CD14-positive monocyte (primary cell): ENCODE data around the gene NLRX1. TPM values are rescaled to one million over a fixed set of nuclear protein-coding genes. Genes with fewer than 3 reads are reported as not detected.
"Not testable (repeated sequence)": the region's sequence is repeated elsewhere in the genome, so short reads cannot be mapped to it uniquely, and the experiment has no call there.

ENCODE experiments used
- DNase-seq, 3 donors: peaks; one replicate each; pipeline ENCODE4 v3.0.0-alpha.2; 2011 to 2022
- H2AFZ ChIP-seq: 2 replicates; pipeline ENCODE4 v1.6.0; 2012; ENCODE audit warnings: mild to moderate bottlenecking, low read depth, low read length, inconsistent platforms; ENCODE audit not compliant: insufficient read depth, poor library complexity, severe bottlenecking
- H3K27ac ChIP-seq, 2 donors: 1 replicate in 1 of 2; 2 replicates in 1 of 2; pipeline ENCODE4 v1.5.1; 2012 to 2013; ENCODE audit warnings: low read length in 2 of 2, control low read depth in 1 of 2, inconsistent platforms in 1 of 2, low read depth in 1 of 2, mild to moderate bottlenecking in 1 of 2
- H3K27me3 ChIP-seq, 2 donors: one replicate each; pipeline versions ENCODE4 v1.6.0 to v1.6.1; 2011 to 2013; ENCODE audit warnings: low read length in 2 of 2; ENCODE audit not compliant: control insufficient read depth in 2 of 2, insufficient read depth in 2 of 2
- H3K36me3 ChIP-seq, 2 donors: replicated peaks in 1 of 2; 1 replicate in 1 of 2; 2 replicates in 1 of 2; pipeline versions ENCODE4 v1.5.1 to v1.6.1; 2012 to 2013; ENCODE audit warnings: low read length in 2 of 2, control low read depth in 1 of 2, inconsistent platforms in 1 of 2, mild to moderate bottlenecking in 1 of 2; ENCODE audit not compliant: insufficient read depth in 2 of 2, control insufficient read depth in 1 of 2
- H3K4me1 ChIP-seq, 2 donors: 1 replicate in 1 of 2; 2 replicates in 1 of 2; pipeline versions ENCODE4 v1.5.1 to v1.6.1; 2012 to 2013; ENCODE audit warnings: low read length in 2 of 2, control low read depth in 1 of 2, inconsistent platforms in 1 of 2, mild to moderate bottlenecking in 1 of 2, moderate library complexity in 1 of 2; ENCODE audit not compliant: insufficient read depth in 2 of 2, control insufficient read depth in 1 of 2
- H3K4me2 ChIP-seq: replicated peaks from 2 replicates; pipeline ENCODE3; 2012; ENCODE audit warnings: low read length, moderate library complexity, mild to moderate bottlenecking; ENCODE audit not compliant: poor library complexity, severe bottlenecking; ENCODE audit errors: extremely low read depth
- H3K4me3 ChIP-seq, 3 experiments: fragments of 200-600 bp in 1 of 3; sonication (generic) in 1 of 3; replicated peaks in 1 of 3; 1 replicate in 2 of 3; 2 replicates in 1 of 3; pipeline ENCODE4 v1.5.1; 2011 to 2013; ENCODE audit warnings: low read length in 3 of 3, mild to moderate bottlenecking in 3 of 3, control low read depth in 2 of 3, low read depth in 2 of 3, inconsistent platforms in 1 of 3, moderate library complexity in 1 of 3
- H3K79me2 ChIP-seq: 2 replicates; pipeline ENCODE4 v1.6.0; 2012; ENCODE audit warnings: mild to moderate bottlenecking, control low read depth, inconsistent platforms, low read length, moderate library complexity; ENCODE audit not compliant: insufficient read depth
- H3K9ac ChIP-seq: 2 replicates; pipeline ENCODE4 v1.6.0; 2017; ENCODE audit warnings: low read length, mild to moderate bottlenecking; ENCODE audit not compliant: insufficient read depth, poor library complexity, severe bottlenecking
- H3K9me3 ChIP-seq, 2 donors: replicated peaks in 1 of 2; 1 replicate in 1 of 2; 2 replicates in 1 of 2; pipeline versions ENCODE4 v1.5.1 to v1.6.1; 2012 to 2013; ENCODE audit warnings: low read length in 2 of 2, control low read depth in 1 of 2; ENCODE audit not compliant: control insufficient read depth in 1 of 2, insufficient read depth in 1 of 2
- H4K20me1 ChIP-seq: 2 replicates; pipeline ENCODE4 v1.6.0; 2012; ENCODE audit warnings: mild to moderate bottlenecking, low read length, control low read depth, moderate library complexity; ENCODE audit not compliant: insufficient read depth
- H3K27ac Mint-ChIP-seq, 7 donors: one replicate each; pipeline ENCODE4 v1.8.0; 2020; ENCODE audit warnings: mild to moderate bottlenecking in 7 of 7, mixed read lengths in 7 of 7, moderate library complexity in 6 of 7, inconsistent platforms in 2 of 7
- H3K27me3 Mint-ChIP-seq, 3 donors: one replicate each; pipeline ENCODE4 v1.8.0; 2021 to 2022; ENCODE audit warnings: low read depth in 3 of 3, mild to moderate bottlenecking in 3 of 3, mixed read lengths in 3 of 3, moderate library complexity in 3 of 3, inconsistent platforms in 1 of 3
- H3K36me3 Mint-ChIP-seq, 2 donors: one replicate each; pipeline ENCODE4 v1.8.0; 2020; ENCODE audit warnings: mixed read lengths in 2 of 2, inconsistent platforms in 1 of 2, mild to moderate bottlenecking in 1 of 2
- H3K4me1 Mint-ChIP-seq: one replicate; pipeline ENCODE4 v1.8.0; 2020; ENCODE audit warnings: mild to moderate bottlenecking, mixed read lengths
- H3K4me3 Mint-ChIP-seq, 2 donors: one replicate each; pipeline ENCODE4 v1.8.0; 2020; ENCODE audit warnings: mild to moderate bottlenecking in 2 of 2, mixed read lengths in 2 of 2, moderate library complexity in 1 of 2
- H3K9me3 Mint-ChIP-seq, 7 donors: one replicate each; pipeline ENCODE4 v1.8.0; 2020 to 2022; ENCODE audit warnings: mixed read lengths in 7 of 7, mild to moderate bottlenecking in 6 of 7, moderate library complexity in 6 of 7, inconsistent platforms in 2 of 7
- WGBS: methylation state at CpG from one replicate; pipeline ENCODE4 v1.1.5; 2013; ENCODE audit warnings: missing lambda C conversion rate; ENCODE audit not compliant: insufficient coverage; 5-methylcytosine and 5-hydroxymethylcytosine counted together
- intact Hi-C, 2 donors: fragments of 100-400 bp; cut with micrococcal nuclease; formaldehyde crosslinking; loops; one replicate each; pipeline versions ENCODE4 v1.15.0 to v1.15.1; 2023
- polyA plus RNA-seq, 3 donors: library from polyadenylated mRNA; depleted of rRNA in 1 of 3; unstranded in 2 of 3; stranded (reverse) in 1 of 3; fragments of 300-500 nt in 2 of 3; fragments of >200 nt in 1 of 3; fragmentation: Illumina TruSeq in 2 of 3; gene quantifications; 1 replicate in 2 of 3; 2 replicates in 1 of 3; pipeline ENCODE4 v1.2.3, GENCODE V29; 2012 to 2021
- TF ChIP-seq, protein P1 (sequence below): fragments of 200-600 bp; IDR thresholded peaks from one replicate; pipeline ENCODE4 v1.8.0; 2022; ENCODE audit warnings: antibody characterized with exemption, mild to moderate bottlenecking

NLRX1 gene
- polyA plus RNA-seq, 3 donors, result 13.7 to 15.5 (median 14.2) TPM

DNA sequence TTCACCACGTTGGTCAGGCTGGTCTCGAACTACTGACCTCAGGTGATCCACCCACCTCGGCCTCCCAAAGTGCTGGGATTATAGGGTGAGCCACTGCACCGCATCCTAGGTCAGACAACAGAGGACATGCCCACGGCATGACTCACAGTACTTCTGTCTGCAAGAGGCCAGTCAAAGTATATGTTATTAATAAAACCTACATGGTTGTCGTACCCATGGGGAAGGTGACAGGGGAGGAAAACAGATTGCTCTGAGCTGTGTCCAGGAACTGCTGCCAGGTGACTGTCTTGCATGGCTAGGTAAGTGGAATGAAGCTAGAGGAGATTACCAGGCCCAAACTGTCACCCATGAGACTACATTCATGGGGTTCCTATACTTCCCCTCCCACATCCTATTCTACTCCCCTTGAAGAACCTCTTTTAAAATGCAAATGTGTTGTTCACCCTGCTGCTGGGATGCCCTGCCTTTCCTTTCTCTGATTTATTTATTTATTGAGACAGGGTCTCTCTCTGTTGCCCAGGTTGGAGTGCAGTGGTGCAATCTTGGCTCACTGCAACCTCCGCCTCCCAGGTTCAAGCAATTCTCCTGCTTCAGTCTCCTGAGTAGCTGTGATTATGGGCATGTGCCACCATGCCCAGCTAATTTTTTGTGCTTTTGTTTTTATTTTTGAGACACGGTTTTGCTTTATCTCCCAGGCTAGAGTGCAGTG, 2.0 kb upstream of the NLRX1 start:
- H3K9ac ChIP-seq, result no peak overlapping the region
- H3K4me3 ChIP-seq, result no peak overlapping the region
- no peak overlapping the region for H3K4me2 ChIP-seq
- H4K20me1 ChIP-seq, result no peaks in the 10 kb centered on the region
- 85% methylated on average over 4 of the region's 8 CpGs for WGBS
- TF ChIP-seq, protein P1, sequence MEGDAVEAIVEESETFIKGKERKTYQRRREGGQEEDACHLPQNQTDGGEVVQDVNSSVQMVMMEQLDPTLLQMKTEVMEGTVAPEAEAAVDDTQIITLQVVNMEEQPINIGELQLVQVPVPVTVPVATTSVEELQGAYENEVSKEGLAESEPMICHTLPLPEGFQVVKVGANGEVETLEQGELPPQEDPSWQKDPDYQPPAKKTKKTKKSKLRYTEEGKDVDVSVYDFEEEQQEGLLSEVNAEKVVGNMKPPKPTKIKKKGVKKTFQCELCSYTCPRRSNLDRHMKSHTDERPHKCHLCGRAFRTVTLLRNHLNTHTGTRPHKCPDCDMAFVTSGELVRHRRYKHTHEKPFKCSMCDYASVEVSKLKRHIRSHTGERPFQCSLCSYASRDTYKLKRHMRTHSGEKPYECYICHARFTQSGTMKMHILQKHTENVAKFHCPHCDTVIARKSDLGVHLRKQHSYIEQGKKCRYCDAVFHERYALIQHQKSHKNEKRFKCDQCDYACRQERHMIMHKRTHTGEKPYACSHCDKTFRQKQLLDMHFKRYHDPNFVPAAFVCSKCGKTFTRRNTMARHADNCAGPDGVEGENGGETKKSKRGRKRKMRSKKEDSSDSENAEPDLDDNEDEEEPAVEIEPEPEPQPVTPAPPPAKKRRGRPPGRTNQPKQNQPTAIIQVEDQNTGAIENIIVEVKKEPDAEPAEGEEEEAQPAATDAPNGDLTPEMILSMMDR, result no peak
- no peak overlapping the region for H3K27ac ChIP-seq
- Mint-ChIP-seq H3K9me3 (no peaks in the 10 kb centered on the region), H3K27ac (no peak overlapping the region), H3K36me3 (peaks cover 0 to under 1% of the 10 kb centered on the region in 2 donors), H3K4me3 (no peak overlapping the region), H3K4me1 (peaks cover 10% of the 10 kb centered on the region), H3K27me3 (peaks cover 0 to 2% (median 0%) of the 10 kb centered on the region in 3 donors)
- H3K79me2 ChIP-seq, result peaks cover 8% of the 10 kb centered on the region
- H3K27me3 ChIP-seq, result no peaks in the 10 kb centered on the region
- H3K36me3 ChIP-seq, result no peaks in the 10 kb centered on the region
- H3K9me3 ChIP-seq, result no peaks in the 10 kb centered on the region
- no peak for DNase-seq
- intact Hi-C loops, result no loop called here
- no peak overlapping the region for H2AFZ ChIP-seq
- H3K4me1 ChIP-seq, result peaks cover 9 to 15% of the 10 kb centered on the region in 2 donors

DNA sequence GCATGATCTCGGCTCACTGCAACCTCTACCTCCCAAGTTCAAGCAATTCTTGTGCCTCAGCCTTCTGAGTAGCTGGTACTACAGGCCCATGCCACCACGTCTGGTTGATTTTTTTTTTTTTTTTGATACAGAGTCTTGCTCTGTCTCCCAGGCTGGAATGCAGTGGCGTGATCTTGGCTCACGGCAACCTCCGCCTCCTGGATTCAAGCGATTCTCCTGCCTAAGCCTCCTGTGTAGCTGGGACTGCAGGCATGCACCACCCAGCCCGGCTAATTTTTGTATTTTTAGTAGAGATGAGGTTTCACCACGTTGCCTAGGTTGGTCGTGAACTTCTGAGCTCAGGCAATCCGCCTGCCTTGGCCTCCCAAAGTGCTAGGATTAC, 1.5 kb upstream of the NLRX1 start:
- not testable (repeated sequence) for H3K9me3 Mint-ChIP-seq

More for the DNA sequence above, 1.5 kb upstream of the NLRX1 start:
- H3K27me3 Mint-ChIP-seq, H2AFZ ChIP-seq, H3K27ac Mint-ChIP-seq, H3K9me3 ChIP-seq, H3K36me3 Mint-ChIP-seq, H3K27ac ChIP-seq, intact Hi-C loops, H3K27me3 ChIP-seq, H4K20me1 ChIP-seq, H3K9ac ChIP-seq, H3K36me3 ChIP-seq, H3K4me3 ChIP-seq, H3K4me3 Mint-ChIP-seq, H3K79me2 ChIP-seq, H3K4me2 ChIP-seq, DNase-seq: not testable (repeated sequence)
- H3K4me1 Mint-ChIP-seq, result peaks cover 14% of the 10 kb centered on the region
- peaks cover 10 to 17% of the 10 kb centered on the region in 2 donors for H3K4me1 ChIP-seq
- WGBS, result 92% methylated on average over 5 of the region's 10 CpGs
